ENCODE data around the gene CDC25B. TPM values are rescaled to one million over a fixed set of nuclear protein-coding genes. Genes with fewer than 3 reads are reported as not detected.

Gene CDC25B
- total RNA-seq = 25.2 TPM

DNA sequence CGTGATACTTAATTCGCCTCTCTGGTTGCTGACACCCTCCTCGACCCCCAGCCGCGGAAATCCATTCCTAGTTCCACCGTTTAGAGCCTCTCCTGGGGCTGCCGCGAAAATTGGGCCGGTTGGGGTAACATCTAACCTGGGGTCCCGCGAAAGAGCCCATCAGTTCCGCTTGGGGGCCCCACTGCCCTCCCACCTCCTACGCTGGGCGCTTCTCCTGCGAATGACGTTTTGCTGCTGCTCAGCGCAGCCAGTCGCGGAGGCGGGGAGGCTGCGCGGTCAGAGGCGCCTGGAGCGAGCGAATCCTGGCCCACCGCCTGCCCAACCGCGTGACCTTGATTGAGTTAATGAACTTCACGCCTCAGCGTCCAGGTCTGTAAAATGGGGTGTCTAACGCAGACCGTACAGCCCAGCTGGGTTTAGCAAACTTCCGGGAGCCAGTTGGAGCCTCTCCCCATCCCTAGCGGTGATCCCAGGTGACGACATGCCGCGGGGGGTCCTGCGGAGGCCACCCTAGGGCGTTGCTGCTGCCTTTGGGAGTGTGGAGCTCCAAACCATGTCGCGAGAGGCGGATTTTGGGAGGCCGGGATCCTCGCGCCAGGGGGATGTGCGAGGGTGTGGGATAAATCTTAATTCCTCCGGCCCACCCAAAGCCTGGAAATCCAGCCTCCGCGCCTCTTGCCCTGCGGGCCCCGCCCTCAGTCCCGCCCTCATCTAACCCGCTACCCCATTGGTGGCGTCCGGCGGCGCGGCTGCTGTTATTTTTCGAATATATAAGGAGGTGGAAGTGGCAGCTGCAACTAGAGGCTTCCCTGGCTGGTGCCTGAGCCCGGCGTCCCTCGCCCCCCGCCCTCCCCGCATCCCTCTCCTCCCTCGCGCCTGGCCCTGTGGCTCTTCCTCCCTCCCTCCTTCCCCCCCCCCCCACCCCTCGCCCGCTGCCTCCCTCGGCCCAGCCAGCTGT is at the start of gene CDC25B:
Gene CDC25B, plus strand, starts transcription at position 800 of the 958 bp plus-strand sequence. CDS start 222 bp downstream, outside the sequence.
- no peaks in the 10 kb centered on the region for H3K9me3 ChIP-seq (ENCODE audit: low read depth, low read length)
- H3K27me3 ChIP-seq (ENCODE audit: insufficient read depth, low read length) = no peaks in the 10 kb centered on the region
- H3K4me3 ChIP-seq (ENCODE audit: low read length) = peak within 1 kb of the TSS; percentile 76
- H3K4me1 ChIP-seq (ENCODE audit: insufficient read depth, low read length) = peaks cover 56% of the 10 kb centered on the region

DNA sequence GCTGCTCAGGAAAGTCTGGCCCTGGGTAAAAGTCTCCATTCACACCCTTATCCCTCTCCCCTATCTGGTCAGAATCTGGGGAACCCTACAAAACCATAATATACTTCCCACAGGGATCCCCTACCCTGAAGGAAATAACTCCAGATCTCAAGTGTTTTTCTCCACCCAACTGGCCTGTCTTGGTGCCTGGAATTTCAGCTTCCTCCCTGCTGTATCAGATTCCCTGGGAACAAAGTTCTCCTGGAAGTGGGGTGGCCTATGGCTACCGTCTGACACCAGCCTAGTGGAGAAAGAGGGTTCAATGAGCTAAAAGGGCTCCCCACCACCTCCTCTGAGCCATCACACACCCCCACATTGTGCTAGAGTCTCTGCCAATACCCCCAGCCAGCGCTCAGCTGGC is 48.6 kb upstream of the CDC25B start:
- Histone ChIP-seq H3K4me1 (ENCODE audit: insufficient read depth, low read length) (peaks cover 17% of the 10 kb centered on the region), H3K4me3 (ENCODE audit: low read length) (no peak overlapping the region), H3K27me3 (ENCODE audit: insufficient read depth, low read length) (peaks cover 3% of the 10 kb centered on the region), H3K9me3 (ENCODE audit: low read depth, low read length) (no peaks in the 10 kb centered on the region)

DNA sequence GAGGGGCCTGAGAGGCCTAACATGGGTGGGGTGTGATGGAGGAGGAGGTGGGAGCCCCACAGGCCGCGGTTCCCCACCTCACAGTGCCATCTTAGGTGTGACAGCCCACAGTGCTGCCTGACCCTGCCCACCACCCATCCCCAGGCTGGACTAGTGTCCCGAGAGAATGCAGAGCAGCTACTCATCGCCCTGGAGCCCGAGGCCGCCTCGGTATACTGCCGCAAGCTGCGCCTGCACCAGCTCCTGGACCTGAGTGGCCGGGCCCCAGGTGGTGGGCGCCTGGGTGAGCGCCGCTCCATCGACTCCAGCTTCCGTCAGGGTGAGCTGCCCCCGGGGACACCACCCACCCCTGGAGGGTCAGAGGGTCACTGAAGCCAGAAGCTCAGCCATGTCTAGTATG is 48.0 kb upstream of the CDC25B start:
- peaks cover 3% of the 10 kb centered on the region for H3K27me3 ChIP-seq (ENCODE audit: insufficient read depth, low read length)
- no peaks in the 10 kb centered on the region for H3K9me3 ChIP-seq (ENCODE audit: low read depth, low read length)
- H3K4me3 ChIP-seq (ENCODE audit: low read length) = no peak overlapping the region
- H3K4me1 ChIP-seq (ENCODE audit: insufficient read depth, low read length) = peaks cover 21% of the 10 kb centered on the region

DNA sequence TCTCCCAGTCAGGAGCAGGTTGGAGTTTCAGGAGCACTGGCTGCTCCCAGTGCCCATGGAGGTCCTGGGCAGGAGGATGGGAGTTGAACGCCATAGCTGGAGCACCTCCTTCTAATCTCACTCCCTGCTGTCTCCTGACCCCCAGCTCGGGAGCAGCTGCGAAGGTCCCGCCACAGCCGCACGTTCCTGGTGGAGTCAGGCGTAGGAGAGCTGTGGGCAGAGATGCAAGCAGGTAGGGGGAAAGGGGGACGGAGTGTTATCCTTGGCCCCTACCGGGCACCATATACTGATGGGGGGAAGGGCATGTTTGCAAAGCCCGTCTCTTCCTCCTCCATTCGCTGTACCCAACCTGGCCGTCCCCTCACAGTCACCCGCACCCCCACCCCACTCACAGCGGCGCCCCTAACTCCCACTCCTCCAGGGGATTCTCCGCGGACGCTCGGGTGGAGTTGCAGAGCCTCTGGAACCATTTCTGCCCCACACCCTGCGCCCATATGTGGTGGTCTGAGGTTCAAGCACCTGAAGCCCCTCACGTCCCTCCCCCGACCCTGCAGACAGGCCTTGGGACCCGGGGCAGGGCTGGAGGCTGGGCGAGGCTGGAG is 46.9 kb upstream of the CDC25B start:
- peaks cover 2% of the 10 kb centered on the region for H3K27me3 ChIP-seq (ENCODE audit: insufficient read depth, low read length)

DNA sequence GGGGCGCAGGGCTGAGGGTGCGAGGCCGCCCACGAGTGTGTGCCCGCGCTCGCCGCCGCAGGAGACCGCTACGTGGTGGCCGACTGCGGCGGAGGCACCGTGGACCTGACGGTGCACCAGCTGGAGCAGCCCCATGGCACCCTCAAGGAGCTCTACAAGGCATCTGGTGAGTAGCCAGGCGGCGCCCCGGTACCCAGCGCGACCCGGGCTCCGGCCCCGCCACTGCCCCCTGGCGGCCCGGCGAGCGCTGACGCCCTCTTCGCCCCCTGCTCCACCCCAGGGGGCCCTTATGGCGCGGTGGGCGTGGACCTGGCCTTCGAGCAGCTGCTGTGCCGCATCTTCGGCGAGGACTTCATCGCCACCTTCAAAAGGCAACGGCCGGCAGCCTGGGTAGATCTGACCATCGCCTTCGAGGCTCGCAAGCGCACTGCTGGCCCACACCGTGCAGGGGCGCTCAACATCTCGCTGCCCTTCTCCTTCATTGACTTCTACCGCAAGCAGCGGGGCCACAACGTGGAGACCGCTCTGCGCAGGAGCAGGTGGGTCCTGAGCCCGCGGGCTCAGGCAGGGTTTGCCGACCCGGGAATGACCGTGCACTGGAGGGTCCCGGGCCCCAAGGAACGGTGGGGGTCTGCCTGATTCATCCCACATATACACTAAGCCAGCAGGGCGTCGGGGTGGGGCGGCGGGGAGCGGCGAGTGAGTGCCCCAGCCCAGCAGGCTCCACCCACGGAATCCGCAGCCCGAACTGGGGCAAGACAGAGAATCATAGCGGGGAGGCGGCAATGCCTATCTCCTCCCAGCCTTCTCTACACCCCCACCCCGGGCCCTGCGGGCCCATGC is 46.2 kb upstream of the CDC25B start:
- no peaks in the 10 kb centered on the region for H3K27me3 ChIP-seq (ENCODE audit: insufficient read depth, low read length)
- no peak overlapping the region for H3K4me3 ChIP-seq (ENCODE audit: low read length)
- peaks cover 16% of the 10 kb centered on the region for H3K4me1 ChIP-seq (ENCODE audit: insufficient read depth, low read length)
- H3K9me3 ChIP-seq (ENCODE audit: low read depth, low read length) = no peaks in the 10 kb centered on the region

More for the DNA sequence above, 46.9 kb upstream of the CDC25B start:
- no peaks in the 10 kb centered on the region for H3K9me3 ChIP-seq (ENCODE audit: low read depth, low read length)
- H3K4me1 ChIP-seq (ENCODE audit: insufficient read depth, low read length) = peaks cover 21% of the 10 kb centered on the region
- H3K4me3 ChIP-seq (ENCODE audit: low read length) = no peak overlapping the region

DNA sequence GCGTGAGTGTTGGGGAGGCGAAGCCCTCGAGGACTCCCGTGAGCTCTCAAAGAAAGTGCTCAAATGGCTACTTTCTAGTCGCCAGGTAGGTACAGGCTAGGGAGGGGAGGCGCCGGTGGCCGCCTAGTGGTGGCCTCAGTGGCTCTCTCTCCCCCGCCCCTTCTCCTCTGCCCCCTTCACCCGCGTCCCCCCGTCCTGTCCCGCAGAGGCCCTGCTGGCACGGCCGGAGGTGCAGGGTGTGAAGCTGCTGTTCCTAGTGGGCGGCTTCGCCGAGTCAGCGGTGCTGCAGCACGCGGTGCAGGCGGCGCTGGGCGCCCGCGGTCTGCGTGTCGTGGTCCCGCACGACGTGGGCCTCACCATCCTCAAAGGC is 44.8 kb upstream of the CDC25B start:
- no peak overlapping the region for H3K4me3 ChIP-seq (ENCODE audit: low read length)
- H3K27me3 ChIP-seq (ENCODE audit: insufficient read depth, low read length) = no peaks in the 10 kb centered on the region
- H3K4me1 ChIP-seq (ENCODE audit: insufficient read depth, low read length) = peaks cover 16% of the 10 kb centered on the region
- no peaks in the 10 kb centered on the region for H3K9me3 ChIP-seq (ENCODE audit: low read depth, low read length)

DNA sequence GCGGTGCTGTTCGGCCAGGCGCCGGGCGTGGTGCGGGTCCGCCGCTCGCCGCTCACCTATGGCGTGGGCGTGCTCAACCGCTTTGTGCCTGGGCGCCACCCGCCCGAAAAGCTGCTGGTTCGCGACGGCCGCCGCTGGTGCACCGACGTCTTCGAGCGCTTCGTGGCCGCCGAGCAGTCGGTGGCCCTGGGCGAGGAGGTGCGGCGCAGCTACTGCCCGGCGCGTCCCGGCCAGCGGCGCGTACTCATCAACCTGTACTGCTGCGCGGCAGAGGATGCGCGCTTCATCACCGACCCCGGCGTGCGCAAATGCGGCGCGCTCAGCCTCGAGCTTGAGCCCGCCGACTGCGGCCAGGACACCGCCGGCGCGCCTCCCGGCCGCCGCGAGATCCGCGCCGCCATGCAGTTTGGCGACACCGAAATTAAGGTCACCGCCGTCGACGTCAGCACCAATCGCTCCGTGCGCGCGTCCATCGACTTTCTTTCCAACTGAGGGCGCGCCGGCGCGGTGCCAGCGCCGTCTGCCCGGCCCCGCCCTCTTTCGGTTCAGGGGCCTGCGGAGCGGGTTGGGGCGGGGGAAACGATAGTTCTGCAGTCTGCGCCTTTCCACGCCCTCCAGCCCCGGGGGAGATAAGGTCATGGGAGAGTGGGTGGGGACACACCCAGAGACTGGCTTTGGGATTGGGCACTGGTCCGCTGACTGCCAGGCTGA is 44.3 kb upstream of the CDC25B start:
- peak overlapping the region; percentile 28 for H3K4me3 ChIP-seq (ENCODE audit: low read length)
- no peaks in the 10 kb centered on the region for H3K9me3 ChIP-seq (ENCODE audit: low read depth, low read length)
- no peaks in the 10 kb centered on the region for H3K27me3 ChIP-seq (ENCODE audit: insufficient read depth, low read length)
- H3K4me1 ChIP-seq (ENCODE audit: insufficient read depth, low read length) = peaks cover 19% of the 10 kb centered on the region

DNA sequence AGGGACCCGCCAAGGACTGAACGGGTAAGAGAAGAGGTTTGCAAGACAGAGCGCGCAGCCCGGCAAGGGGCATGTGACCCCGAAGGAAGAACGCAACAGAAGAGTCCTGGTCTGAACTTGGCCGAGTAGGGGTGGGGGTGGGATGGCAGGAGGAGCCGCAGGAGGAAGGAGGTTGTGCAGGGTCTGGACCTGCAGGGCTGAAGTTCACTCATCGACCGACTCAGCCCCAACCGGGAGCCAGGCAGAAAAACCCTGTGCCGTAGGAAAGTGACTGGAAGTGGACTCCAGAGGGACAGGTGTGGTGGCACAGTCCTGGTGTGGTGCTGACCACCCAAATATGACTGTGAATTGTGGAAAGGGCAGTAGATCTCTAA is 43.7 kb upstream of the CDC25B start:
- H3K4me3 ChIP-seq (ENCODE audit: low read length) = no peak overlapping the region
- peaks cover 25% of the 10 kb centered on the region for H3K4me1 ChIP-seq (ENCODE audit: insufficient read depth, low read length)
- no peaks in the 10 kb centered on the region for H3K9me3 ChIP-seq (ENCODE audit: low read depth, low read length)
- H3K27me3 ChIP-seq (ENCODE audit: insufficient read depth, low read length) = no peaks in the 10 kb centered on the region

DNA sequence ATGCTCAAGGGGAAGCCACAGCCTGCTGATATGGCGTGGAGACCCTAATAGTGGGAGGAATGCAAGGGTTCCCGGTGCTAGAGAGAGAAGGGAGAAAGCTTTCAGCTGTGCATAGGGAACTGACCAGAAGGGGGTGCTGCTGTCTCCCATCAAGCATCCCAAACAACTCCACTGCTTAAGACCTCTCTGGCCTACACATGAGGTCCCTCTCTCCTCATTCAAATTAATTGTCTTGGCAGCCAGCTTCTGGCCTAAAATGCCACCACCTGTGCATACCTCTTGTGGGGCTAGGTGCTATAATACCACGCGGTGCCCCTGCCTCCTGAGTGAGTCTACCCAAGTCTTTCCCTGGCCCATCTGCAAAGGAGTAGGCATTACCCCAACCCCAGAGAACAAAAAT is 43.0 kb upstream of the CDC25B start:
- Histone ChIP-seq H3K4me1 (ENCODE audit: insufficient read depth, low read length) (peaks cover 32% of the 10 kb centered on the region), H3K9me3 (ENCODE audit: low read depth, low read length) (no peaks in the 10 kb centered on the region), H3K4me3 (ENCODE audit: low read length) (no peak overlapping the region), H3K27me3 (ENCODE audit: insufficient read depth, low read length) (no peaks in the 10 kb centered on the region)

DNA sequence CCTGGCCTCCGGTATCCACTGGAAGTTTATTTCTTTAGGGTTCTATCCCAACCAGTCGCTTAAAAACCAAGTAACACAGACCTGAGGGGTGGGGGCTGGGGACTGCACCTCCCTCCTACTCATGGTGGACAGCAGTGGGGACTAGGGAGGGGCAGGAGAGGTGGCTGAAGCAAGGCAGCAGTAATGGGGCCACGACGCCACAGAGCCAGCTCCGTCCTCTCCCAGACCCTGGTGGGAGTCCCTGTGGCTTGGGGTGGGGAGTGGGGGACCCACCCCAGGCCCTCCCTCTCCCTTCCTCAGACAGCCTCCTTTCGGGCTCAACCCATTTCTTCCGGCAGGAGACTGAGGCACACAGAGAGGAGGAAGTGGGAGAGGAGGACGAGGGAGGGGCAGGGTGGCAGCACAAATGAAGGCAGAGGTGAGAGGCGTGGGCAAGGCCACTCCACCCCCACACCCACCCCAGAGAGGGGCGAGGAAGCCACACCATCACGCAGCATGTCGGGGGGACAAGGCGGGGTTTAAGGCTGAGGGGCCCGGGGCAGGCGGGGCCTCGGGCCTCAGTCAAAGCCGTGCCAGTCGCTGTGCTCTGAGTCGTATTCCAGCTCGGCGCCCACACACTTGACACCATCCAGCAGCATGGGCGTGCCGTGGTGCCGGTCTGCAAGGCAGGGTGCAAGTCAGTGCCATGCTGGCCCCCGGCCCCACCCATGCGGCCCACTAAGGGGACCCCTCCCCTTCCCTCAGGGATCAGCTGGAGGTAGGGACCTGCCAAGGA is 42.4 kb upstream of the CDC25B start:
- Histone ChIP-seq H3K9me3 (ENCODE audit: low read depth, low read length) (no peaks in the 10 kb centered on the region), H3K4me1 (ENCODE audit: insufficient read depth, low read length) (peaks cover 32% of the 10 kb centered on the region), H3K4me3 (ENCODE audit: low read length) (no peak overlapping the region), H3K27me3 (ENCODE audit: insufficient read depth, low read length) (no peaks in the 10 kb centered on the region)

DNA sequence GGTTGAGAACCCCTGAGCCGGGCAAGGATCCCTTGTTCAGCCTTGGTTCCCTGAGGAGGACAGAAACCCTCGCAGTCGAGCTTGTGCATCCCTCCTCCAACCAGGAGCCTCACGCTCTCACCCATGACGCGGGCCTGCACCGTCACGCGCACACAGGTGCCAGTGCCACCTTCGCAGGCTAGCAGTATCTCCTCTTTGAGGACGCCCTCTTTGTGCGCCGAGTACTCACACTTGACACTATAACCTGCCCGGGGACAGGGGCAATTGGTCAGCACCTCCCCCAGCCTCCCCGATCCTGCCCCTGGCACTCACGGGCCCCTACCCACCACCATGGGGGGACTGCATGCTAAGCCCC is 41.9 kb upstream of the CDC25B start:
- Histone ChIP-seq H3K4me3 (ENCODE audit: low read length) (no peak overlapping the region), H3K27me3 (ENCODE audit: insufficient read depth, low read length) (no peaks in the 10 kb centered on the region), H3K9me3 (ENCODE audit: low read depth, low read length) (no peaks in the 10 kb centered on the region), H3K4me1 (ENCODE audit: insufficient read depth, low read length) (peaks cover 32% of the 10 kb centered on the region)

DNA sequence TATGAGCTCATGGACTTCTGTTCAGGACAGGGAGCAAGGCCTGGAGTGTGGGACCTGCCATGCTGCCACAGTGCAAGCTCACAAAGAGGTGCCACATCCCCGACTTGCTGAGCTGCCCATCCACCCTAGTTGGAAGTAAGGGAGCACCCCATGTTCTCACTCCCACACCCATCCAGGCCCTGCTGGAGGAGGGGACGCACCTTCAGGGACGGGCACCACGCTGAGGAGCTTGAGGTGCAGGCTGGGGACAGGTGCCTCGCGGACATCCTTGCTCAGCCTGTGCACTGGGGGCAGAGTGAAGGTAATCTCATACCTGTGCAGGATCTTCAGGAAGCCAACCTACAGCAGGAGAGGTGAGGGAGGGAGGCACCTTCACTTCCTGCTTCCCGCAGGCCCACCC is 40.8 kb upstream of the CDC25B start:
- H3K9me3 ChIP-seq (ENCODE audit: low read depth, low read length) = no peaks in the 10 kb centered on the region
- H3K4me3 ChIP-seq (ENCODE audit: low read length) = no peak overlapping the region
- no peaks in the 10 kb centered on the region for H3K27me3 ChIP-seq (ENCODE audit: insufficient read depth, low read length)
- H3K4me1 ChIP-seq (ENCODE audit: insufficient read depth, low read length) = peaks cover 32% of the 10 kb centered on the region

DNA sequence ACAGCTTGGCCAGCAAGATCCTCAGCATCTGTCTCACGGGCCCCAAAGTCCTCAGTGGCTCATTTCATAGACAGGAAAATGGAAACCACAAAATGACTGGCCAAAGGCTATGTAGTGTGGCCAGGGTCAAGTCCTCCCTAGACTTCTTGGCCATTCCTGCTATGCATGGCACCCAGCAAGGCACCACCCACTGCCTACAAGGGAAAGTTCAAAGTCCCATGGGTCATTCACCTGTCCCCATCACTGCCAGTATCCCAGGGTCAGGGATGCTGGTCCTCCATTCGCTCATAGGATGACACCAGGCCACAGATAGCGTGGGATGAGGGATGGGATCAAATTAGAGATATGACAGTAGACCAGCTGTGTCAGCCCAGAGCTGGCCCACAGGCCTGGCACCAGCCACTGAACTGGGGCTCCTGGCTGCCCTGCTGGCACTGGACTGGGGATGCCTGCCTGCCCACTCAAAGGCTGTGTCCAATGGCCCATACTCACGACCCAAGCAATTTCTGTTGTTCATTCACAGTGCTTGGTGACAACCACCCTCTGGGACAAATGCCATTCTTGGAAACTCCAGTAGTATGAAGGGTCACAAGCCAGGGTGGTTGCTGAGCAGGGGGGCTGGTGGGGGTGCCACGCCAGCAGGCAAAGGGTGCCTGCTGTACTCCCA is 40.2 kb upstream of the CDC25B start:
- Histone ChIP-seq H3K27me3 (ENCODE audit: insufficient read depth, low read length) (no peaks in the 10 kb centered on the region), H3K9me3 (ENCODE audit: low read depth, low read length) (no peaks in the 10 kb centered on the region), H3K4me1 (ENCODE audit: insufficient read depth, low read length) (peaks cover 32% of the 10 kb centered on the region), H3K4me3 (ENCODE audit: low read length) (no peak overlapping the region)

DNA sequence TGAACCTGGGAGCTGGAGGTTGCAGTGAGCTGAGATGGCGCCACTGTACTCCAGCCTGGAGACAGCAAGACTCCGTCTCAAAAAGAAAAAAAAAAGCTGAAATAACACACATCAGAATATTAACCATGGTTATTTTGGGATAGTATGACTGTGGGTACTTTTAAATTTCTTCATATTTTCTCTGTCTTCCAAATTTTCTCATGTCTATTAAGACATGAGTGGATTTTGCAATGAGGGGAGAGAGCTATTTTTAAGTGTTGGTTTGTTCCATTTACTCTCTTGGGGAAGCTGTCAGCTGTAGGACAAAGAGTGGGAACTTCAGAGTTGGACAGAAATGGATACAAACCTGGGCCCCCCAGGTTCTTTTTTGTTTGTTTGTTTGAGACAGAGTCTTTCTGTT is 38.8 kb upstream of the CDC25B start:
- Histone ChIP-seq H3K4me3 (ENCODE audit: low read length) (no peak overlapping the region), H3K27me3 (ENCODE audit: insufficient read depth, low read length) (no peaks in the 10 kb centered on the region), H3K9me3 (ENCODE audit: low read depth, low read length) (no peaks in the 10 kb centered on the region), H3K4me1 (ENCODE audit: insufficient read depth, low read length) (peaks cover 22% of the 10 kb centered on the region)
